ENCODE results near the gene EXOC3.
"Not testable (repeated sequence)": the region's sequence is repeated elsewhere in the genome, so short reads cannot be mapped to it uniquely, and the experiment has no call there.

EXOC3 gene

DNA sequence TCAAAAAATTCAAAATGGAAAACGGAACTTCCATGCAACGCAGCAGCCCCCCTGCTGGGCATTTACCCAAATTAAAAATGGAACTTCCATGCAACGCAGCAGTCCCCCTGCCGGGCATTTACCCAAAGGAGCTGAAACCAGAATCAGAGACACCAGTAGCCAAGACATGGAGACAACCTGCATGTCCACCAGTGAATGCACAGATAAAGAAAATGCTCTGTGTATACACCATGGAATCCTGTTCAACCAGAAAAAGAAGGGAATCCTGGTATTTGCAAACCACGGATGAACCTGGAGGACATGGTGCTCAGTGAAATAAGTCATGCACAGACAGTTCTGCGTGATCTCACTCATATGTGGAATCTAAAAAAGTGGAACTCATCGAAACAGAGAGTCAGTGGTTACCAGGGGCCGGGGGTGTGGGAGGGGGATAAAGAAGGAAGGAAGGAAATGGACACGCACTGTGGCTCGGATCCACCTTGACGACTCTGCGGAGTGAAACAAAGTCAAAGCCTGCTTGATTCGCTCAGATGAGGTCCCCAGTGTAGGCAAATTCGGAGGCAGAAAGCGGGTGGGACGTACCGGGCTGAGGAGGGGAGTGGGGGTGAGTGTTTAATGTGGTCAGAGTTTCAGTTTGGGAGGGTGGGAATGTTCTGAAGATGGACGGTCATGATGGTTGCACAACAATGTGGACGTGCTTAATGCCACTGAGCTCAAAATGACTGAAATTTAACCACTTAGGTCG, 40.2 kb upstream of the EXOC3 start:
- H3K4me3 ChIP-seq (ENCODE audit: low read length) = no peak overlapping the region
- TF ChIP-seq ZNF274 (IDR thresholded peaks at IDR 0.05; ENCODE audit: low read depth, low read length) = no peak

- no peak for TF ChIP-seq ZNF274 (IDR thresholded peaks at IDR 0.05; ENCODE audit: low read depth, low read length)
- no peak overlapping the region for H3K4me3 ChIP-seq (ENCODE audit: low read length)
Observed at GRCh38 chr5:403995-404394, 39.0 kb upstream of the EXOC3 start.

GRCh38 chr5:404666-405241, 38.2 kb upstream of the EXOC3 start:
- TF ChIP-seq ZNF274 (IDR thresholded peaks at IDR 0.05; ENCODE audit: low read depth, low read length) = no peak
- H3K4me3 ChIP-seq (ENCODE audit: low read length) = no peak overlapping the region

- no peak for TF ChIP-seq ZNF274 (IDR thresholded peaks at IDR 0.05; ENCODE audit: low read depth, low read length)
- no peak overlapping the region for H3K4me3 ChIP-seq (ENCODE audit: low read length)
Observed at GRCh38 chr5:405421-405820, 37.6 kb upstream of the EXOC3 start.

- no peak overlapping the region for H3K4me3 ChIP-seq (ENCODE audit: low read length)
- TF ChIP-seq ZNF274 (IDR thresholded peaks at IDR 0.05; ENCODE audit: low read depth, low read length) = no peak
Observed at GRCh38 chr5:406041-406440, 36.9 kb upstream of the EXOC3 start.

- no peak overlapping the region for H3K4me3 ChIP-seq (ENCODE audit: low read length)
Observed at GRCh38 chr5:407051-407450, 35.9 kb upstream of the EXOC3 start.

DNA sequence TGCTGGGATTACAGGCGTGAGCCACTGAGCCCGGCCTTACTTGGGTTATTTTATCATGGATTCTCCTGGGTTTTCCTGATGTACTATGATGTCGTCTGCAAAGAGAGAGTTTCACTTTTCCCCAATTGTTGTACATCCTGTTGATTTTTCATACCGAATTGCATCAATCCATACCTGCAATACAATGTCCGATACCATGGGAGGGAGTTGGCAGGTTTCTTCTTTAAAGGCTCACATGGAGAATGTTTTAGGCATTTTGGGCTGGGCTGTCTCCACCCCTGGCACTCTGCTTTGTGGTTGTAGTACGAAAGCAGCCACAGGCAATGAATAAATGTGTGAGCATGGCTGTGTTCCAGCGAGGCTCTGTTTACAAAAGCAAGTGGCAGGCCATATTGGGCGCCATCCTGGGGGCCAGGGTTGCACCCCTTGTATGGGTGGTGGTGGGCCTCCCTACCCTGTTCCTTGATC, 35.1 kb upstream of the EXOC3 start:
- TF ChIP-seq ZNF274 (IDR thresholded peaks at IDR 0.05; ENCODE audit: low read depth, low read length) = no peak
- H3K4me3 ChIP-seq (ENCODE audit: low read length) = no peak overlapping the region

More at GRCh38 chr5:407051-407450, 35.9 kb upstream of the EXOC3 start:
- no peak for TF ChIP-seq ZNF274 (IDR thresholded peaks at IDR 0.05; ENCODE audit: low read depth, low read length)

DNA sequence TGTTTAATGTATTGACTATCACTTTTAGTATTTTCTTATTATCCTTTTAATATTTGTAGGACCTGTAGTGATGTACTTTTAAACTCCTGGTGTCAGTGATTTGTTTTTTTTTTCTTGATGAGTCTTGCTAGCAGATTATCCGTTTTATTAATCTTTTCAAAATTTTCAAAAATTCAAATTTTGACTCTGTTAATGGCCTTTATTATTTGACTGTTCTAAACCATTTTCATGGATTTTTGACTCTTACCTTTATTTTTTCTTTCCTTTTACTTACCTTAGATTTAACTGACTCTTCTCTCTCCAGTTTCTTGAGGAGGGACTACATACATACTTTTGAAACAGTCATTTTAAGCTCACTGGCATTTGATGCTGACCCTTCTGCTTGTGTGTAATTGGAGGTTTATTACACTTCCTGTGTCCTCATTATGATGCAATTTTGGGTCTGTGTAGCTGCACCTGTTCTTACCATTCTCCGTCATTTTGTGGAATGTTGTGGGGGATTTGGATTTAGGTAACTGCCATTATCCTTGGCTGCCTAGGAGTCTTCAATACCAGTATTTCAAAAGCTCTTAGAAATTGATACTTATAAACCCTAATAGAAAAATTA, 32.0 kb upstream of the EXOC3 start:
- no peak overlapping the region for H3K4me3 ChIP-seq (ENCODE audit: low read length)
- TF ChIP-seq ZNF274 (IDR thresholded peaks at IDR 0.05; ENCODE audit: low read depth, low read length) = no peak

DNA sequence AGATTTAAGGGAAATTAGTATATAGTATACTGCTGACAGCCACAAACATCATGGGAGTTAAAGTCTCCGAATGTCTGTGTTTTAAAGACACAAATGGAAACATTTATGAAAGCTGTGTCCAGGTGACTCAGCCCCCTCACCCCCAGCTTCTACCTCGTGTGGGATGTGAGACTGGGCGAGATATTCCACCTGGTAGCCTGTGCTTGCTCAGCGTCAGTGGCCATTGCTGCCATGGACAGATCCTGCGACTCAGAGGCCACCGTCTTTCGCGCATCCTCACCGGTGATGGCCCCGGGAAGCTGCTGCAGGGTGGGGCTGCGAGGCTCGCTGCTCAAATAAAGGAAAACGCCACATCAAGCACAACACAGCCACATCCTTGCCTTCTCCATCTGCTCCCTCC, 31.2 kb upstream of the EXOC3 start:
- H3K4me3 ChIP-seq (ENCODE audit: low read length) = no peak overlapping the region
- TF ChIP-seq ZNF274 (IDR thresholded peaks at IDR 0.05; ENCODE audit: low read depth, low read length) = no peak

DNA sequence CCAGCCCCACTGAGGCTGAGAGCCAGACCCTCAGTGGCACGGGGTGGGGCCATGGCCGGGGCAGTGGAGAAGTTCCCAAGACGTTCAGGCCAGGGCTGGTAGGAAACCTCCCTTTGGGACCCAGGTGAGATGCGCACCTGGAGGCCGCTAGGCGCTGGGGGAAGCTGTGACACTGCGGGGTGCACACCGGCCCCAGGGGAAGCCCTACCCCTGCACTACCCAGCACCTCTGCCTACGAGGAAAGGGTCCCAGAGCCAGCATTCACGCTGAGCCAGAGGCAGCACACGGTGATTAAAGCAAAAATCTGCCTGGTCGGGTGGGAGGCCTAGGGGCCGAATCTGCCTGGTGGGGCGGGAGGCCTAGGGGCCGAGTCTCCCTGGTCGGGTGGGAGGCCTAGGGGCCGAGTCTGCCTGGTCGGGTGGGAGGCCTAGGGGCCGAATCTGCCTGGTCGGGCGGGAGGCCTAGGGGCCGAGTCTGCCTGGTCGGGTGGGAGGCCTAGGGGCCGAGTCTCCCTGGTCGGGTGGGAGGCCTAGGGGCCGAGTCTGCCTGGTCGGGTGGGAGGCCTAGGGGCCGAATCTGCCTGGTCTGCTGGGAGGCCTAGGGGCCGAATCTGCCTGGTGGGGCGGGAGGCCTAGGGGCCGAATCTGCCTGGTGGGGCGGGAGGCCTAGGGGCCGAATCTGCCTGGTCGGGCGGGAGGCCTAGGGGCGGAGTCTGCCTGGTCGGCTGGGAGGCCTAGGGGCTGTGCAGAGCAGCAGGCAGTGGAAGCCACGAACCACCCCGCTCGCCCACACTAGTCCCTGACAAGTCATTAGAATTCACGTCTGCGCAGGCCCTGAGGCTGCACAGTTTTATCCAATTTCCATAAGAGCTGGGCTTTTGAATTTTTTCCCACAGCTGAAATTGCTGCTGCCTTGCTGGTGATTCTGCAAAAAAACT, 27.7 kb upstream of the EXOC3 start:
- H3K4me3 ChIP-seq (ENCODE audit: low read length) = not testable (repeated sequence)

DNA sequence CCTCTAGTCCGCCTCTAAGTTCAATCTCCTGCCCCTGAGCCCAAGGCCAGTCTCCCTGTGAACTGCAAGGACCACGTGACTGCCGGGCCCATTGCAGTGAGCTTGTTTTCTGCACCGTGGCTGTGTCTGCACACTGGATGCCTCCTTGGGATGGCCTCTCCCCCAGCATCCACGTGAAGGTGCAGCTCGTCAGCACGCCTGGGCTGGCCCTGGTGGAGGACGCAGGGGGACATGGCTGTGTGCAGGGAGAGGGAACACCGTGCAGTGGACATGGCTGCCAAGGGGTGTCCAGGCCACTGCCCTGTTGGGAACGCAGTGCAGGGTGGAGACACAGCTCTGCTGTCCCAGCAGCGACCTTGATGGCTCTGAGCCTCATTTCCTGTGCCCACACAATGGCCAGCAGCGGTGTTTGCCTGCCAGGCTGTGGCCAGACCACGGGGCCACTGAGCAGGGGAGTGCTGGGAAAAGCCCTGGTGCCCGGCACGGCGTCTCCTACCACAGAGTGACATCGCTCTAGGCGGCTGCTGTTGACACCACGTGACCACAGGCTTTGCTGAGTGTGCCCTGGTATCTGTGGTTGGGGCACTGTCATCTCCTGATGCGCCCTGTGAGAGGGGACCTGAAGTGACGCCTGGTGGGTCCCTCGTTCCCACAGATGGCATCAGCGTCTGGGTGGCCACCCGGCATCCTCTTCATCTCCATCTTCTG, 26.9 kb upstream of the EXOC3 start:
- no peak for TF ChIP-seq ZNF274 (IDR thresholded peaks at IDR 0.05; ENCODE audit: low read depth, low read length)
- no peak overlapping the region for H3K4me3 ChIP-seq (ENCODE audit: low read length)

- H3K4me3 ChIP-seq (ENCODE audit: low read length) = no peak overlapping the region
- no peak for TF ChIP-seq ZNF274 (IDR thresholded peaks at IDR 0.05; ENCODE audit: low read depth, low read length)
Observed at GRCh38 chr5:416636-416960, 26.4 kb upstream of the EXOC3 start.

DNA sequence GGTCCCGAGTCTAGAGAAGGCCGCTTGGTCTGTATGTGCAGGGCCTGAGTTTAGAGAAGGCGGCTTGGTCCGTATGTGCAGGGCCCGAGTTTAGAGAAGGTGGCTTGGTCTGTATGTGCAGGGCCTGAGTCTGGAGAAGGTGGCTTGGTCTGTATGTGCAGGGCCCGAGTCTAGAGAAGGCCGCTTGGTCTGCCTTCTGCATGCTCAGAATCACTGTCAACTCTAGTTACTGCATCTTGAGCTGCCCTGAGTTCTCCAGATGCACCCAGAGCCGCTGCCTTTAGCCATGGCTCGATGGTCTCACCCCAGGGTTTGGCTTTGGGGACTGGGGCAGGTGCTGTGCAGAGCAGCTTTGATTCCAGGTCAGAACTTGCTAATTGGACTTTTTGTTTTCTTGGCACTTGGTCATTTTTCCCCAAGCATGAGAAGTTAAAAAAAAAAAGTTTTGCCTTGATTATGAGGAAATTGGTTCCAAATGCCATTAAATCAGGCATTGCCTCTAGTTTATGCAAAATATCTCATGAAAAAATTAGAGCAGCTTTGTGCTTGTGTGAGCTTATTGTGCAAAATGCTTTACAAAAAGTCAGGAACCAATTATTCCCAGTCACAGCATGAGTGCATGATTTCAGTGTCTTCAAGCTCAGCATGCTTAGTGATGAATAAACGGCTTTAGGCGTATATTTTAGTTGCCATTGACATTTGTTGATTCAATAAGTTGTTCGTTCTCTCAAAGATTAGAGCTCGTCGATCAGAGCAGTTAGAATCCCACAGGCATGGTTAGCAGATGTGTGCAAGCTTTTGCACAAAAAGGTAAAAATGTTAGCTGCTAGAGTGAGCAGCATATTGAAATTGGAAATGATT, 25.4 kb upstream of the EXOC3 start:
- no peak overlapping the region for H3K4me3 ChIP-seq (ENCODE audit: low read length)
- no peak for TF ChIP-seq ZNF274 (IDR thresholded peaks at IDR 0.05; ENCODE audit: low read depth, low read length)
